GM12891 (cell line): ENCODE results near the gene PRRX2.

Experiments used
- DNase-seq: peaks from one replicate; pipeline ENCODE4 v3.0.0; 2011; ENCODE audit warnings: low spot score; ENCODE audit not compliant: insufficient read length
- FAIRE-seq: peaks from 2 replicates; lab custom pipeline; 2011; peaks lifted over from hg19 to GRCh38; lab: Jason Lieb, UNC
- PAX5 ChIP-seq: IDR thresholded peaks from 2 replicates; pipeline ENCODE4 v1.6.1; 2011; ENCODE audit warnings: low read length, moderate library complexity, mild to moderate bottlenecking; ENCODE audit not compliant: insufficient read depth, severe bottlenecking
- POLR2A ChIP-seq: IDR thresholded peaks from 2 replicates; pipeline ENCODE4 v1.6.1; 2011; ENCODE audit warnings: low read depth, low read length, control low read depth
- POLR2AphosphoS5 ChIP-seq: IDR thresholded peaks from 2 replicates; pipeline ENCODE4 v1.6.1; 2011; ENCODE audit warnings: low read depth, low read length, control low read depth
- POU2F2 ChIP-seq: IDR thresholded peaks from 2 replicates; pipeline ENCODE4 v1.6.1; 2011; ENCODE audit warnings: low read depth, mild to moderate bottlenecking, control low read depth, low read length, moderate library complexity
- SPI1 ChIP-seq: IDR thresholded peaks from 2 replicates; pipeline ENCODE4 v1.6.1; 2011; ENCODE audit warnings: low read depth, low read length, control low read depth
- TAF1 ChIP-seq: IDR thresholded peaks from 2 replicates; pipeline ENCODE4 v1.6.1; 2011; ENCODE audit warnings: low read depth, low read length, control low read depth

Gene PRRX2

DNA sequence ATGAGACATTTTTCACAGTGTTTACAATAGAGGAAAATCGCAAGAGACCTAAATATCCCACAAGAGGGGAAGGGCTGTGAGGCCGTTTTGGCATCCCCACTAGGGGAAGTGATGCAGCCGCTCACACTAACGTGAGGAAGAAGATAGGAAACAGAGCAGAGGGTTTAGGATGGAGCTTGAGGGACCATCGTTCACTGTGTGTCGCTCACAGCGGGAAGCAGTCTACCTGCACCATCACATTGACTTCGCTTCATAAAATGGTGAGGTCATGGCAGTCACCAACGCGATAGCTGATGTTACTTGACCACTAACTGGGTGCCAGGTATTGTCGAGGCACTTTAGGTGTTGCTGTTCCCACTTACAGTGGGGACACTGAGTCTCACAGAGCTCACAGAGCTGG is 35.6 kb downstream of the PRRX2 start:
- DNase-seq (no peak), FAIRE-seq (no peak)
- TF ChIP-seq TAF1 (no peak), POU2F2 (no peak), POLR2A (no peak), POLR2AphosphoS5 (no peak)

- no peak for DNase-seq
- TF ChIP-seq POU2F2 (no peak), POLR2A (no peak), SPI1 (no peak), TAF1 (no peak), PAX5 (no peak), POLR2AphosphoS5 (no peak)
- no peak for FAIRE-seq
These were observed 36.1 kb downstream of the PRRX2 start for GRCh38 chr9:129701549-129701948.

- no peak for FAIRE-seq
- no peak for DNase-seq
These were observed 37.4 kb downstream of the PRRX2 start for GRCh38 chr9:129702589-129703520.

GRCh38 chr9:129703667-129704355 is 38.4 kb downstream of the PRRX2 start:
- DNase-seq (no peak), FAIRE-seq (no peak)
- TF ChIP-seq POU2F2, result no peak
- no peak for TF ChIP-seq TAF1
- no peak for TF ChIP-seq POLR2A
- TF ChIP-seq SPI1, result no peak
- TF ChIP-seq PAX5, result no peak
- no peak for TF ChIP-seq POLR2AphosphoS5

More at GRCh38 chr9:129702589-129703520, 37.4 kb downstream of the PRRX2 start:
- no peak for TF ChIP-seq TAF1
- no peak for TF ChIP-seq POLR2A
- no peak for TF ChIP-seq PAX5
- no peak for TF ChIP-seq POLR2AphosphoS5
- no peak for TF ChIP-seq POU2F2
- no peak for TF ChIP-seq SPI1

DNA sequence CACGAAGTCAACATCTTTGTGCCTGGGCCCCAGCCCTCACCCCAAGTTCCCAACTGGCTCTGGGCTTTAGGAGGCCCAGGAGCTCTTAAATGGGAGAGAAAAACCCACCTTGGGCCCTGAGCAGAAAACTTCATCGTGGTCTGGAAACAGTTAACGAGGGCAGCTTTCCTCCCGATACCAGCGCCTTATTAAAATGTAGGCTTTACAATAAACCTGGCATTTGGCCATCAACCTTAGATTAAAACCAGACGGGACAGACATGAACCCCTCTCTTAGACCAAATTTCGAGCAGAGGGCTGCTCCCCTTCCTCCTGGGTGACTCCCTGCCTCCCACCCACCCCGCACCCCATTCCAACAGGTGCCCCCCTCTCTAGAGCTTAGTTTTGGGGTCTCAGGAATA is 39.4 kb downstream of the PRRX2 start:
- TF ChIP-seq PAX5, result no peak
- TF ChIP-seq POU2F2, result no peak
- no peak for TF ChIP-seq SPI1
- TF ChIP-seq POLR2A, result no peak
- no peak for TF ChIP-seq POLR2AphosphoS5
- TF ChIP-seq TAF1, result no peak
- FAIRE-seq, result no peak

GRCh38 chr9:129708793-129709192 is 43.3 kb downstream of the PRRX2 start:
- FAIRE-seq (no peak), DNase-seq (no peak)
- TF ChIP-seq TAF1, result no peak
- TF ChIP-seq POU2F2, result no peak

More for the DNA sequence above, 39.4 kb downstream of the PRRX2 start:
- DNase-seq, result no peak

- no peak for TF ChIP-seq POLR2AphosphoS5
- TF ChIP-seq POU2F2, result no peak
- TF ChIP-seq SPI1, result no peak
- TF ChIP-seq TAF1, result no peak
- TF ChIP-seq POLR2A, result no peak
- no peak for TF ChIP-seq PAX5
- DNase-seq (no peak), FAIRE-seq (no peak)
These were observed 44.2 kb downstream of the PRRX2 start for GRCh38 chr9:129709438-129710168.

DNA sequence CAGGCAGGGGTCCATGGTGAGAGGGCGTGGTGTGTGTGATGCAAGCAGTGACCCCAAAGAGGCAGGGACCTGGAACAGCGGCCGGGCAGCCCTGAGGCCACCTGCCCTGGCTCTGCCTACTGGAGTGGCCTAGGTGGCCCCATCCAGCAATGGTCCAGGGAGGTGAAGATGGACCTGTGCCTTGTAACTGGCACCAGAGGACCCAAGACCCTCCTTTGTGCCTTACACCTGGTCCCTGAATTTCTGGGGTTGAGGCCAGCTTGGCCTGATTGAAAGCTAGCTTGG is 44.7 kb downstream of the PRRX2 start:
- DNase-seq, result no peak
- no peak for FAIRE-seq
- TF ChIP-seq TAF1 (no peak), POLR2A (no peak), SPI1 (no peak)

GRCh38 chr9:129712634-129713401 is 47.4 kb downstream of the PRRX2 start:
- TF ChIP-seq POLR2A, result no peak
- no peak for TF ChIP-seq POU2F2
- no peak for TF ChIP-seq SPI1
- TF ChIP-seq POLR2AphosphoS5, result no peak
- no peak for TF ChIP-seq TAF1
- no peak for TF ChIP-seq PAX5
- FAIRE-seq (no peak), DNase-seq (no peak)
